ACC112 (cell line): ENCODE results near the gene CRHBP.

ENCODE experiments used
- H2AFZ ChIP-seq: fragments of 200-600 bp; sonication (generic); one replicate; pipeline ENCODE4 v1.6.0; 2017; ENCODE audit warnings: antibody characterized with exemption, low read length; ENCODE audit not compliant: unreplicated experiment
- H3K27ac ChIP-seq: fragments of 200-600 bp; sonication (generic); 2 replicates; pipeline ENCODE4 v1.5.1; 2014; ENCODE audit warnings: low read depth, mild to moderate bottlenecking, antibody characterized with exemption, low read length, moderate library complexity
- H3K27me3 ChIP-seq: fragments of 200-600 bp; sonication (generic); 2 replicates; pipeline ENCODE4 v1.6.1; 2014; ENCODE audit warnings: mild to moderate bottlenecking, antibody characterized with exemption, low read length, moderate library complexity, mixed read lengths; ENCODE audit not compliant: insufficient read depth
- H3K36me3 ChIP-seq: fragments of 200-600 bp; sonication (generic); 2 replicates; pipeline ENCODE4 v1.6.1; 2016; ENCODE audit warnings: mild to moderate bottlenecking, antibody characterized with exemption, low read length, moderate library complexity, mixed read lengths; ENCODE audit not compliant: insufficient read depth
- H3K4me1 ChIP-seq: fragments of 200-600 bp; sonication (generic); one replicate; pipeline ENCODE4 v1.6.1; 2016; ENCODE audit warnings: low read length, mixed read lengths; ENCODE audit not compliant: insufficient read depth, unreplicated experiment, control insufficient read depth
- H3K4me3 ChIP-seq: fragments of 200-600 bp; sonication (generic); 2 replicates; pipeline ENCODE4 v1.5.1; 2014; ENCODE audit warnings: mild to moderate bottlenecking, low read depth, low read length
- H3K79me2 ChIP-seq: fragments of 200-600 bp; sonication (generic); one replicate; pipeline ENCODE4 v1.6.0; 2016; ENCODE audit warnings: low read length; ENCODE audit not compliant: control insufficient read depth, unreplicated experiment, insufficient read depth

The CRHBP gene

DNA sequence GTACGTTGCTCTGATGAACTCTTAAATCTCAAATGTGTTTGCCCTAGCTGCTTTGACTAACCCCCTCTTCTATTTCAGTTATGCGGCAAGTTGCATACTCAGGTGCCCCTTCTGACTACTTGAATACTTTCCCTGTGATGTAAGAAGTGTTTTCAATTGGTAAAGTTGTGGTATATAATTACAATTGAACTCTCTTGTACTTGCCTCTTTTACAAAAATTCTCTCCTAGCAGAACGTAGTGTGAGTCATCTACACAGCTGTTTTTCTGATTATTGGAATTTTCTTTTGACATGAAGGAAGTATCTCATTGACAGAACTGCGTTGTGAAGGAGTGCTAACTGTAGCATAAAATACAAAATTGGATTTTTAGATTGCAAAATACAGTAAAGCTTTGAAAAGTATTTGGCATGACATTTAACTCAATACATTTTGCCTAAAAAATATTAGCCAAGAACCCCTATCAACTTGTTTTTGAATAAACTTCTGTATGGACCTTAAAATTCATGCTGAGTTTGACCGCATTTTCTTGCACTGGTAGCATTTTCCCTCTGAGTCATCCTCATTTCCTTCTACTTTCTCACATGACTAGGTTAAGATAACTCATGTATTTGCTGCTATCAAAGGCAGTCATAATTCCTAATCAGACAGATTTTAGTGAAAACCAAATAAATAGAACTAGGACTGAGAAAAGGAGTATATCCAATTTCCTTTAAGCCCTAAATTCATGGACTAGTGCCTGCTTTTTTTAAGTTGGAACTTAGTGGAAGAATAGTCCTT lies 6.3 kb downstream of the CRHBP start:
- H3K4me3 ChIP-seq, result peak overlapping the region; percentile 17; the same call in 1 of the 2 replicates
- H2AFZ ChIP-seq, result peak overlapping the region; percentile 5
- no peaks in the 10 kb centered on the region for H3K79me2 ChIP-seq
- no peaks in the 10 kb centered on the region for H3K36me3 ChIP-seq
- peaks cover 22% of the 10 kb centered on the region for H3K4me1 ChIP-seq
- peak overlapping the region; percentile 13; the same call in 1 of the 2 replicates for H3K27ac ChIP-seq
- peaks cover 15% of the 10 kb centered on the region for H3K27me3 ChIP-seq

DNA sequence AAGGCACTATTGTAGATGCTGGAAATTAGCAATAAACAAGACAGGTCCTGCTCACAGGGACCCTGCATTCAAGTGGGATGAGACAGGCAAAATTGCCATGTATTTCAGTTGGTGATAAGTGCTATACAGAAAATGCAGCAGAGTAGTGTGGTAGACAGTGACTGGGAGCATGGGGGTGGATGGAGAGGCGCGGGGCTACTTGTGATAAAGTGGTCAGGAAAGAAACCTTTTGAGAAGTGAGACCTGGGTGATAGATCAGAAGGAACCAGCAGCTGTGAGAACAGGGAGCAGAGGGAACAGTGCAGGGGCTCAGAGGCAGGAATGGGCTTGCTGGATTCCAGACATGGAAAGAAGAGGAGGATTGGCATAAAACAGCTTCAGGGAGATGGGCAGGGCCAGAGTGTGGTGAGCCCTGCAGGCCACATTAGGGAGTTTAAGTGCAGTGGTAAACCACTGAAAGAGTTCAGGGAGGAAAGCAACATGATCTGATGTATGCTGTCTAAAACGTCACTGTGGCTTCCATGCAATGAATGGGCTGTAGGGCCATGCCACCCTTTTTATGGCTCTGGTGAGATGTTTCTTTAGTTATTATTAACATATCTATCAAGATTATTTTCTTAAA lies 7.3 kb downstream of the CRHBP start:
- Histone ChIP-seq H3K4me1 (peaks cover 19% of the 10 kb centered on the region), H2AFZ (no peak overlapping the region), H3K4me3 (no peak overlapping the region), H3K27ac (no peak overlapping the region), H3K79me2 (no peaks in the 10 kb centered on the region), H3K27me3 (peaks cover 6% of the 10 kb centered on the region), H3K36me3 (no peaks in the 10 kb centered on the region)

DNA sequence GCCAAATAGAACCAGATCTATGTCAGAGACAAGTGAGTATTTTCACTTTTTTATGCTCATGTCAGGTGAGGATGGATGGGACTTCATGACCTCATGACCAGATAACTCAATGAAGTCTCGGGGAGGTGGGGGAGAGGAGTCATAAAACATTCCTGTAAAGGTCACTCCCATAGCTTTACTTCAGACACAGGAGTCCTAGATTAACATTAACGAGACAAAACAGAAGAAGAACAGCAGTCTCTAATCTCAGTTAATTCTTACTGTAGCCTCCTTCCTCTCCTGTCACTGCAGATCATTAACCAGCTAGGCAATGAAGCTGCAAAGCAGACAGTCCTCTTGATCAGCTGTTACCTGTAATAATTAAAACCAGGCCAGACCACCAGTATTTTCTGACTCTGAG lies 11.2 kb downstream of the CRHBP start:
- H3K27me3 ChIP-seq, result no peaks in the 10 kb centered on the region
- no peak overlapping the region for H3K4me3 ChIP-seq
- H3K4me1 ChIP-seq, result peaks cover 11% of the 10 kb centered on the region
- no peak overlapping the region for H3K27ac ChIP-seq
- no peak overlapping the region for H2AFZ ChIP-seq
- H3K79me2 ChIP-seq, result no peaks in the 10 kb centered on the region
- H3K36me3 ChIP-seq, result no peaks in the 10 kb centered on the region

DNA sequence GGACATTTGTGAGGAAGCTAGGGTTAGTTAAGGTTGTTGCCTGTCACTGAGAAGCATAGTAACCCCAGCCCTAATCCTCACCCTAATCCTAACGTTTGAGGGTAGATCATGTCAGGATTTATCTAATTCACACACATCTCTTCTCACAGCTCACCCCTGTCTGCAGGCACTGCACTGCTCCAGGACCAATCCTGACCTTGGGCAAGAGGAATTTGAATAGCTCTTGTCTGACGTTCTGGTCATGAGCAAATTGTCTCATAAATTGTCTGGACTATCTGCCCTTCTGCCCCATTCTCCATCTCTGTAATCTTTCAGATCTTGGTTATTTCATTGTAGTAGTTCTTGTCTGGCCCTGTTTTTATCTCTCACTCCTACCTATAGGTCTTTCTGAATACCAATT lies 18.7 kb downstream of the CRHBP start:
- H3K27ac ChIP-seq, result no peak overlapping the region

DNA sequence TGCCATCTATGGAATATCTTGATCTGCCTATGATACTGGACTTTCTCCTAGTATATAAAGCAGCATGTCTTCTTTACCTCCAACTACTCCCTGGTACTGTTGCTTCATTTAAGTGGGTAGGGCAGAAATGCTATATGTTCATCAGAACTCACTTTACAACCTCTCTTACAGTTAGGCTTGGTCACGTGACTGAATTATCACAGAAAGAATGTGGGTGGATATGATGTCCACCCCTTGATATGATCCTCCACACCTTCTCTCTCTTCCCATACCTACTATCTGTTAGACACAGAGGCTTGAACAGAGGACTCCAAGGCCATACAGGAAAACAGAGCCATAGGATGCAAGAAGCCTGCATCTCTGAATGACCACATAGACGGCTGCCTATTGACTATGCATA lies 19.8 kb downstream of the CRHBP start:
- Histone ChIP-seq H3K36me3 (no peaks in the 10 kb centered on the region), H3K27ac (no peak overlapping the region), H2AFZ (no peak overlapping the region), H3K4me3 (no peak overlapping the region), H3K27me3 (peaks cover 21% of the 10 kb centered on the region), H3K4me1 (no peaks in the 10 kb centered on the region), H3K79me2 (no peaks in the 10 kb centered on the region)

More for the DNA sequence above, 18.7 kb downstream of the CRHBP start:
- Histone ChIP-seq H3K36me3 (no peaks in the 10 kb centered on the region), H2AFZ (no peak overlapping the region), H3K4me3 (no peak overlapping the region), H3K27me3 (peaks cover 21% of the 10 kb centered on the region), H3K4me1 (no peaks in the 10 kb centered on the region), H3K79me2 (no peaks in the 10 kb centered on the region)

DNA sequence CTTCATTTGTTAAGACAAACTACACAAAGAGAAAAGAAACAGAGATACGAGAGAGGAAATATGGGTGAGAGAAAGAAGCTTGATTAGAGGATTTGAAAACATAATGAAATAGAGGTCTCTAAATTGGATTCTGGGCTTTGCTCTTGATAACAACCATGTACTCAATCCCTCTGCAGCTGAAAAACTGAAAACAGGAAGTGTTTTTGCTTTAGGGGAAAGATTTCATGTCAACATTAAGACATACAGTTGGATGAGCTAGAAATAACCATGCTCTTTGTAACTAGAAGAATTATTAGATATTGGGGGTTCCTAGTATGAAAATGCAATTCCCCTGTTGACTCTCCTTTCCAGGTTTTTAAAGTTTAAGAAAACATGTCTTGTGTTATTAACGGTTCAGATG lies 21.9 kb downstream of the CRHBP start:
- H3K79me2 ChIP-seq, result no peaks in the 10 kb centered on the region
- H3K4me3 ChIP-seq, result no peak overlapping the region
- no peak overlapping the region for H3K27ac ChIP-seq
- H3K4me1 ChIP-seq, result no peaks in the 10 kb centered on the region
- no peak overlapping the region for H2AFZ ChIP-seq
- H3K27me3 ChIP-seq, result peaks cover 17% of the 10 kb centered on the region
- H3K36me3 ChIP-seq, result no peaks in the 10 kb centered on the region

DNA sequence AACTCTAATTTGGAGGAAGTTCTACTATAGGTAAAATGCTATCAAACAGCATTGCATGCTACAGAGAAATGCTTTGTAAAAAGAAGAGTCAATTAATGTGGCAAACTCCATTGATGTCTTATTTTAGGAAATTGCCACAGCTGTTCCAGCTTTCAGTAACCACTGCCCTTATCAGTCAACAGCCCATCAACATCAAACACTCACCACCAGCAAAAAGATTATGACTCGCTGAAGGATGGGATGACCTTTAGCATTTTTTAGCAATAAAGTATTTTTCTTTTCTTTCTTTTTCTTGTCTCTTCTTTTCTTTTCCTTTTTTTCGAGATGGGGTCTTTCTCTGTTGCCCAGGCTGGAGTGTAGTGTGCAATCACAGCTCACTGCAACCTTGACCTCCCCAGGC lies 26.0 kb downstream of the CRHBP start:
- Histone ChIP-seq H3K36me3 (no peaks in the 10 kb centered on the region), H3K4me1 (no peaks in the 10 kb centered on the region), H3K4me3 (no peak overlapping the region), H3K27ac (no peak overlapping the region), H3K27me3 (no peaks in the 10 kb centered on the region), H3K79me2 (no peaks in the 10 kb centered on the region), H2AFZ (no peak overlapping the region)

DNA sequence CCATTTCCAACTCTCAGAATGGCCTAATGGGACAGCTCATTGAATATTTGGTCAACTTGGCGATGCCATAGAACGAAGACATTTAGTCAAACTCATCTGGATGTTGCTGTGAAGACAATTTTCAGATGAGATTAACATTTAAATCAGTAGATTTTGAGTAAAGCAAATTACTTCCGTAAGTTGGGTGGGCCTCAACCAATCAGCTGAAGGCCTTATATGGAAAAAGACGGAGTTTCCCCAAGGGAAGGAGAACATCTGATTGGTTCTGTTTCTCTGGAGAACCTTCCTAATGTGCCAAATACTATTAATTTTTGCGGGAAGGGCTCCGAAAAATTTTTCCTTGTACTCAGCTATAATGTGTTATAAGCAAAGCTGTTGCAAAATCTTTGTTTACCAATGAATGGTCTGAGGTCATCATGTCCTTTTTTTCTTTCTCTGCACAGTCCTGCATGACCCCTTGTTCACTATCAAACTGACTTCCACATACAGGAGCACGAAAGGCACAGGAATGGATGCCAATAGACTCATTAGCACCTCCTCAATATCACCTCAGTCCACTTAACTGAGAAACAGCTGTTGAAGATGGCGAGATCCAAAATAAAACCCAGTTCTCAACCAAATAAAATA lies 27.8 kb downstream of the CRHBP start:
- Histone ChIP-seq H3K27me3 (no peaks in the 10 kb centered on the region), H3K27ac (no peak overlapping the region), H3K79me2 (no peaks in the 10 kb centered on the region), H3K36me3 (no peaks in the 10 kb centered on the region), H3K4me1 (no peaks in the 10 kb centered on the region), H3K4me3 (no peak overlapping the region), H2AFZ (no peak overlapping the region)

DNA sequence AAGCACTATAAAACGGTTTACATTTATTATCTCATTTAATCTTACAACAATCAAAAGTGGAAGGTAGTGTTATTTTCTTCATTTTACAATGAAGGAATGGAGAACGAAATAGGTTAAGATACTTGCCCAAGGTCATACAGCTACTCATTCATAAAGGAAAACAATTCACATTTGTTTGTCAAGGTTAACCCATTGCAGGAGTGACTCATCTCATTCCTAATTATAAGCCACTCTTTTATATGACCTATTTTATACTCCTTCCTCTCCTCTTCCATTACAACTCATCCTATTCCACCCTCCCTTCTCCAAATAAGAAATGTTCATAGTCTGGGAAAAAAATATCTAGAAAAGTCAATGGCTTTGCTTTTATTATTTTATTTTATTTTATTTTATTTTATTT lies 29.6 kb downstream of the CRHBP start:
- no peak overlapping the region for H2AFZ ChIP-seq
- H3K27me3 ChIP-seq, result no peaks in the 10 kb centered on the region
- no peaks in the 10 kb centered on the region for H3K36me3 ChIP-seq
- no peak overlapping the region for H3K27ac ChIP-seq
- H3K4me3 ChIP-seq, result no peak overlapping the region
- no peaks in the 10 kb centered on the region for H3K4me1 ChIP-seq
- H3K79me2 ChIP-seq, result no peaks in the 10 kb centered on the region

DNA sequence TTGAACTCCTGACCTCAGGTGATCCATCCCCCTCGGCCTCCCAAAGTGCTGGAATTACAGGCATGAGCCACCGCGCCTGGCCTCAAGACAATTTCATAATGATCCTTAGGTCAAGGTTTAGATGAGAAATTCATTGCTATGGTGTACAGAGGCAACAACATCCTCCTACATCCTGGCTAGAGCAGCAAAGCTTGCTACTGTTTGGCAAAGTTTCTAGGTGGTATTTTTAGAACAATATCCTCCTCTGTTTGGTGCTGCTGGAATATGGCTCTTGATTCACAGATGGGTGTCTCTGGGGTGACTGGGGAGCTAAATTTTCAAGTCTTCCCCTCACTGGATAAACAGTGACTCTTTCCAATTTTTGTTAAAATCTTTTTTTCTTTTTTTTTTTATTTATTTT lies 30.6 kb downstream of the CRHBP start:
- no peak overlapping the region for H2AFZ ChIP-seq
- H3K4me3 ChIP-seq, result no peak overlapping the region
- H3K79me2 ChIP-seq, result no peaks in the 10 kb centered on the region
- no peaks in the 10 kb centered on the region for H3K4me1 ChIP-seq
- no peaks in the 10 kb centered on the region for H3K27me3 ChIP-seq
- no peaks in the 10 kb centered on the region for H3K36me3 ChIP-seq
- no peak overlapping the region for H3K27ac ChIP-seq
